Activated T-cell treated with anti-CD3 and anti-CD28 coated beads for 1 hour (primary cell): ENCODE data around the gene DNAAF2.
"Not testable (repeated sequence)": the region's sequence is repeated elsewhere in the genome, so short reads cannot be mapped to it uniquely, and the experiment has no call there.

Source experiments
- DNase-seq: peaks from one replicate; pipeline ENCODE4 v3.0.0-alpha.2; 2020; ENCODE audit warnings: low read depth

DNAAF2 gene

GRCh38 chr14:49584981-49585640 is 49.9 kb downstream of the DNAAF2 start:
- DNase-seq: not testable (repeated sequence)

GRCh38 chr14:49584058-49584457 is 51.0 kb downstream of the DNAAF2 start:
- no peak for DNase-seq

DNA sequence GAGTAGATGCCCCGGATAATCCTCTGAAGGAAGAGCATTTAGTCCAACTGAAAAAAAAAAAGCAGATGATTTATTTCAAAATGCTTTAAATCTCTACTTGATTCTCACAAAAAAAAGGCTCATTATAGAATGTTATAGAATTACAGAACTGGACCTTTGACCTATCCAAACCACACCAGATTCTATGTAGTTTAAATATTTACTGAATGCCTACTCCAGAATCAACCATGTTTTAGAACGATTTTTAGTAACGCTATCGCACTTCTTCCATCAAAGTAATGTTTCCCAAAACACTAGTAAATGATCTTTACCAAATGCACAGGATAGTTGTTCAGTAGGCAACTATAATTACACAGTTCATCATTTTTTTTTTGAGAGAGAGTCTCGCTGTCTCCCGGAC is 51.4 kb downstream of the DNAAF2 start:
- DNase-seq: no peak

GRCh38 chr14:49582113-49582977 is 52.7 kb downstream of the DNAAF2 start:
- no peak for DNase-seq

DNA sequence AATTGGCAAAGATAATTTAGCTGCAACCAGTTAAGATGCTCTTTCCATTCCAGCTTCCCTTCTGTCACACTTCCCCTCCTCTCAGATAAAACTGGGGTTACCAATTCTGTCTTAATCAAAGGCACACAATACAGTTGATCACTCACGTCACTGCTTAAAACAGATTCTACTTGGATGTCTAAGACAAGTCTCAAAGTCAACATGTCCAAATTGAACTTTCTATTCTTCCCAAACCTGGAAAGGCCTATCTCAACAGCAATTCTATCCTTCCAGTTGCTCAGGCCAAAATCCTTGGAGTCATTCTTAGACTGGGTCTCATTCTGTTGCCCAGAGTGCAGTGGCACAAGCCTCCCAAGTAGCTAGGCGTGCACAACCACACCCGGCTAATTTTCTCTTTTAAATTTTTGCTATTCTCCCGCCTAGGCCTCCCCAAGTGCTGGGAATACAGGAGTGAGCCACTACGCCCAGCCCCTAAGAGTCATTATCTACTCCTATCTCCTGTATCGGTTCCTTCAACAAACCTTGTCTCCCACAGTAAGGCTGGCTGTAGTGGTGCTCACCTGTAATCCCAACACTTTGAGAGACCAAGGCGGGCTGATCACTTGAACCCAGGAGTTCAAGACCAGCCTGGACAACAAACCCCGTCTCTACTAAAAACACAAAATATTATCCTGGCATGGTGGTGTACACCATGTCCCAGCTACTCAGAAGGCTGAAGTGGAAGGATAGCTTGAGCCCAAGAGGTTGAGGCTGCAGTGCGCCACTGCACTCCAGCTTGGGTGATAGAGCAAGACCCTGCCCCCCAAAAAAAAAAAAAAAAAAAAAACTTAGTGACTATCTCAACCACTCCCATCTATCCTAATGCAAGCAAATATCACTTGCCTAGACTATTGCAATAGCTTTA is 53.6 kb downstream of the DNAAF2 start:
- no peak for DNase-seq

- DNase-seq: no peak
Measured at GRCh38 chr14:49579841-49580240, 55.2 kb downstream of the DNAAF2 start.

DNA sequence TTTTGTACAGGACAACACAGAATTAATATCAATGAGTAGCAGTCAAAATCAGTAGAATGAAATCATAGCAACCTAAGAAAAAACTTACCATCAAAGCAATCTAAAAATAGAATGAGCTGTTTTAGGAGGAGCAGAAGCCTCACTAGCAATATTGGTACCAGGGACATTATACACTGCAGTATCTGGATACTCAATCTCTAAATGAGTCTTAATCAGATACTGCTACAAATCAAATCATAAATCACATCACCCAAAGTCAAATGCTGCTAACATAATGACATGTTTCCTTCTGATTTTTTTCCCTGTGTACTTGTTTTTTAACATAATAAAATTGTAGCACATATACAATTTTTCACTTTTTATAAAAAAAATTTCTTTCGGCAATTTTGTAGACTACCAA is 56.9 kb downstream of the DNAAF2 start:
- no peak for DNase-seq
